Erythroblast (primary cell): Measurements from ENCODE around the gene LAMC2.

ENCODE experiments used
- DNase-seq, 2 experiments: peaks; one replicate each; lab custom pipeline; 2025; lab: John Stamatoyannopoulos, UW
- GATA1 ChIP-seq: IDR thresholded peaks from 2 replicates; pipeline ENCODE4 v1.6.1; 2011; ENCODE audit warnings: low read depth, mild to moderate bottlenecking, control low read depth, low read length, moderate library complexity
- POLR2A ChIP-seq: IDR thresholded peaks from 2 replicates; pipeline ENCODE4 v1.6.1; 2011; ENCODE audit warnings: mild to moderate bottlenecking, low read length

Gene LAMC2

GRCh38 chr1:183291216-183291762, 105.2 kb downstream of the LAMC2 start:
- DNase-seq, result no peak
- TF ChIP-seq GATA1 (no peak), POLR2A (no peak)

- TF ChIP-seq POLR2A (no peak), GATA1 (no peak)
- DNase-seq, result no peak
These were observed 105.9 kb downstream of the LAMC2 start for GRCh38 chr1:183291802-183292514.

DNA sequence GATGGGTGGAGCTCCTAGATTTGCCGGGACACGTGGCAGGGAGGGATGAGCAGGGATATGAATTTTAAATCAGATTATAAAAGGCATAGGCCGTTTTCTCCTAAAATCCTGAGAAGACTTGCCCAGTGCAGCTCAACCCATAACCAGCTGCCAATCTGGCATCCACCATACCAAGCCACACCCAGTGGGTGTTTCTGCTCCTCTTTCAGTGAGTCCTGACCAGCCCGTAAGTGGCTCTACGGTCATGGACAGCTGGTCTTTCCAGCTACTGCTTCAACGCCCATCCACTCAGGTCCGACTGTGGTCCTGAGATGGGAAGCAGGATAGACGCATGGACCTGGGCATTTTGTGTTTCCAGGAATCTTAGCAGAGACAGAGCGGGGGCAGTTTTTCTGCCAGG, 107.2 kb downstream of the LAMC2 start:
- no peak for DNase-seq
- TF ChIP-seq GATA1 (no peak), POLR2A (no peak)

DNA sequence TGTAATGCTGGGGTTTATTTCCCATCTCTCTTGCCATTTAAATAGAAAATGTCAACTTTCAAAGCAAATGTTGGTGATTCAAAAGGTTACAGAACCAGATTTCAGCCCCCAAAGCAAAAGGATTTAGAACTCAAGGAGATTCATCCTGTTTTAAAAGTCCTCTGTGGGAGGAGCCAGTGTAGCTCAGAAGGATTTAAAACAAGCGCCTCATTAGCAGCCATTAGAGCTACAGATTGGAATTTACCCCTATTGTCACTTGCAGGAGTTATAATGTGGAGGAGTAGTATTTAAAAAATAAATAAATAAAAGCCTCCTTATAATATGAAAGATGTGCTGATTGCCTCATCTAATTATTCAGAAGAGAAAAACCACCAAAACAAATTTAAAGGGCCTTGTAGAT, 107.8 kb downstream of the LAMC2 start:
- no peak for DNase-seq
- no peak for TF ChIP-seq GATA1
- no peak for TF ChIP-seq POLR2A
